Measurements from ENCODE around the gene FRAS1.

- TF ChIP-seq CTCF (IDR thresholded peaks at IDR 0.05) (no peak), POLR2A (IDR thresholded peaks at IDR 0.05) (no peak)
These were observed 320.4 kb downstream of the FRAS1 start for GRCh38 chr4:78377555-78377954.

All from heart left ventricle (tissue), 13 donors.